Progenitor cell of endocrine pancreas (in vitro differentiated cells): Measurements from ENCODE around the gene EFEMP2. TPM values are rescaled to one million over a fixed set of nuclear protein-coding genes. Genes with fewer than 3 reads are reported as not detected.

Experiments
- DNase-seq: peaks from one replicate; pipeline ENCODE4 v3.0.0; 2021; ENCODE audit warnings: low spot score; ENCODE audit not compliant: unreplicated experiment
- H3K27ac Mint-ChIP-seq: 2 replicates; pipeline ENCODE4 v1.8.0; 2021; ENCODE audit warnings: mild to moderate bottlenecking, moderate library complexity, mixed read lengths
- H3K27me3 Mint-ChIP-seq: 2 replicates; pipeline ENCODE4 v1.8.0; 2021; ENCODE audit warnings: mixed read lengths
- H3K36me3 Mint-ChIP-seq: 2 replicates; pipeline ENCODE4 v1.8.0; 2022; ENCODE audit warnings: mixed read lengths; ENCODE audit not compliant: insufficient read depth
- H3K4me1 Mint-ChIP-seq: 2 replicates; pipeline ENCODE4 v1.8.0; 2021; ENCODE audit warnings: low read depth, mixed read lengths
- H3K4me3 Mint-ChIP-seq: 2 replicates; pipeline ENCODE4 v1.8.0; 2021; ENCODE audit warnings: low read depth, mild to moderate bottlenecking, moderate library complexity, mixed read lengths
- H3K9me3 Mint-ChIP-seq: 2 replicates; pipeline ENCODE4 v1.8.0; 2021; ENCODE audit warnings: low read depth, mixed read lengths
- total RNA-seq: library from RNA; stranded (reverse); gene quantifications from 2 replicates; pipeline ENCODE4 v1.2.1, GENCODE V29; 2021
- TF ChIP-seq, protein P1 (sequence below): fragments of 200-600 bp; sonication (generic); IDR thresholded peaks from one replicate; pipeline ENCODE4 v1.5.0; 2021; ENCODE audit warnings: antibody characterized with exemption, mild to moderate bottlenecking; ENCODE audit not compliant: unreplicated experiment

Gene EFEMP2
- total RNA-seq, 1 donor from 2014 or later, result 90.5 TPM

DNA sequence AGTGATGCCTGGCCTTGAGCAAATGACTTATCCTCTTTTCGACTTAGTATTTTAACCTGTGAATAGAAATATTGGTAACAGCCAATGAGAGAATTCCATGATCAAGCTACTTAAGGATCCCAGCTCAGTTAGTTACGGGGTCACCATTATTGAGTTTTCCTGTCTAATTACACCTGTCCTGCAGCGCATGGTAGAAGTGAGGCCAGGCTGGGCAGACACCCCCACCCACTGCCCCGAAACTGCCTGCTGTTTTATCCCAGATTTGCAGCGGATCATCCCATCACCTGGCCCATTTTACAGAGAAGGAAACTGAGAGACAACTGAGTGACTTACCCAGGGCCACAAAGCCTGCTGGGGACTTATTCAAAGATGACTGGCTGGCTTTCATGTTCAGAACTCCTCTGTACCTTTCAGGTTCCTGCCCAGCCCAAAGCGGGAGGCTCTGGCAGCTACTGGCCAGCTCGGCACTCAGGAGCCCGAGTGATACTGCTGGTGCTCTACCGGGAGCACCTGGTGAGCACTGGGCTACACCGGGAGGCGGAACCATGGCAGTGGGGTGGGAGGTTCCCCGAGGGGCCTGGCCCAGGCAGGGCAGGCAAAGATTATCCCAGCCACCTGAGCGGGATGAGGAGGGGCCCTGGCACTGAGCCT lies 10.9 kb downstream of the EFEMP2 start:
- Mint-ChIP-seq H3K4me1 (peaks cover 18% of the 10 kb centered on the region), H3K36me3 (peaks cover 9% of the 10 kb centered on the region), H3K9me3 (no peaks in the 10 kb centered on the region), H3K27me3 (no peaks in the 10 kb centered on the region), H3K27ac (no peak overlapping the region), H3K4me3 (peak overlapping the region; percentile 87)
- TF ChIP-seq, protein P1, sequence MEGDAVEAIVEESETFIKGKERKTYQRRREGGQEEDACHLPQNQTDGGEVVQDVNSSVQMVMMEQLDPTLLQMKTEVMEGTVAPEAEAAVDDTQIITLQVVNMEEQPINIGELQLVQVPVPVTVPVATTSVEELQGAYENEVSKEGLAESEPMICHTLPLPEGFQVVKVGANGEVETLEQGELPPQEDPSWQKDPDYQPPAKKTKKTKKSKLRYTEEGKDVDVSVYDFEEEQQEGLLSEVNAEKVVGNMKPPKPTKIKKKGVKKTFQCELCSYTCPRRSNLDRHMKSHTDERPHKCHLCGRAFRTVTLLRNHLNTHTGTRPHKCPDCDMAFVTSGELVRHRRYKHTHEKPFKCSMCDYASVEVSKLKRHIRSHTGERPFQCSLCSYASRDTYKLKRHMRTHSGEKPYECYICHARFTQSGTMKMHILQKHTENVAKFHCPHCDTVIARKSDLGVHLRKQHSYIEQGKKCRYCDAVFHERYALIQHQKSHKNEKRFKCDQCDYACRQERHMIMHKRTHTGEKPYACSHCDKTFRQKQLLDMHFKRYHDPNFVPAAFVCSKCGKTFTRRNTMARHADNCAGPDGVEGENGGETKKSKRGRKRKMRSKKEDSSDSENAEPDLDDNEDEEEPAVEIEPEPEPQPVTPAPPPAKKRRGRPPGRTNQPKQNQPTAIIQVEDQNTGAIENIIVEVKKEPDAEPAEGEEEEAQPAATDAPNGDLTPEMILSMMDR, result no peak
- DNase-seq, result no peak

DNA sequence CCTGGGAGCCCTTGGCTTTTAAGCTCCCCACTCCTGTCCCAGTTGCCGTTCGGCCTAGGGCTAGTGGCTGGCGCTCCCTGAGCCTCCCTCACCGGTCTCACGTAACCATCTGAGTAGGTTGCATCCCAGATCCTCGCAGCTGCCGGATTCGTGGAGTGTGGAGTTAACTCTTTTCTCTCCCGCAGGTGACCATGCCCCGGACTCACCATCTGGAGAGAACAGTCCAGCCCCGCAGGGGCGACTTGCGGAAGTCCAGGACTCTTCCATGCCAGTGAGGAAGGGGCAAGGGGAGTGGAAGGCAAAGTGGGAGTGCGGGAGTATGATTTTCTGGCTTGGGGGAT lies 11.5 kb downstream of the EFEMP2 start:
- H3K27ac Mint-ChIP-seq, result peak overlapping the region; percentile 95
- no peak for DNase-seq
- peaks cover 23% of the 10 kb centered on the region for H3K4me1 Mint-ChIP-seq
- H3K9me3 Mint-ChIP-seq, result no peaks in the 10 kb centered on the region
- no peaks in the 10 kb centered on the region for H3K27me3 Mint-ChIP-seq
- H3K4me3 Mint-ChIP-seq, result peak overlapping the region; percentile 87
- H3K36me3 Mint-ChIP-seq, result peaks cover 15% of the 10 kb centered on the region
- TF ChIP-seq, protein P1, result no peak

DNA sequence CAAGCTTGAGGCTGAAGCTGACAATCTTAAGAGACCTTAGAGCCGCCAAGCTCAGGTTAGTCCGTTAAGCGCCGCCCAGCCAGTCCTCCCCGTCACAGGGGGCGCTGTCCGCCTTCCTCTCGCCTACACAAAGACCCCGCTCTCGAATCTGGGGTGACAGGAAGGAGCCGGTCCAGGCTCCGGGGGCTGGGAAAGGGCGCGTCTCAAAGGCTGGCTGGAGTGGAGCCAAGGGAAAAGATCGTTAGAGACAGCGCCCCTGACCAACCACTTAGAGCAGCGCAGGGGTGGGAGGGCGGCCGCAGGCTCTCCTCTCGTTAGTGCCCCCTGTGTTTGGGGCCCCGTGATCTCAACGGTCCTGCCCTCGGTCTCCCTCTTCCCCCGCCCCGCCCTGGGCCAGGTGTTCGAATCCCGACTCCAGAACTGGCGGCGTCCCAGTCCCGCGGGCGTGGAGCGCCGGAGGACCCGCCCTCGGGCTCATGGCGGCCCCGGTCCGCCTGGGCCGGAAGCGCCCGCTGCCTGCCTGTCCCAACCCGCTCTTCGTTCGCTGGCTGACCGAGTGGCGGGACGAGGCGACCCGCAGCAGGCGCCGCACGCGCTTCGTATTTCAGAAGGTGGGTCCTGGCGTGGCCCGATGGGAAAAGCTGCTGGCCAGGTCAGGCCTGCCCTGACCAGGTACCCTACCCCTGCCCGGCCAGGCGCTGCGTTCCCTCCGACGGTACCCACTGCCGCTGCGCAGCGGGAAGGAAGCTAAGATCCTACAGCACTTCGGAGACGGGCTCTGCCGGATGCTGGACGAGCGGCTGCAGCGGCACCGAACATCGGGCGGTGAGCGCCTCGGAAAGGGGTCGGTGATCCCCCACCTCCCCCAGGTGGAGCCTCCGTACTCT lies 12.1 kb downstream of the EFEMP2 start, which contains the start of gene MUS81:
Gene MUS81 (plus strand): TSS at position 156 of the 887 bp plus-strand sequence. CDS start 321 bp downstream, at position 477.
- Mint-ChIP-seq H3K27me3 (no peaks in the 10 kb centered on the region), H3K4me3 (peak within 1 kb of the TSS; percentile 87), H3K36me3 (peaks cover 17% of the 10 kb centered on the region), H3K27ac (peak within 1 kb of the TSS; percentile 99), H3K4me1 (peaks cover 27% of the 10 kb centered on the region), H3K9me3 (no peaks in the 10 kb centered on the region)
- TF ChIP-seq, protein P1, result peak; percentile 91
- DNase-seq, result peak; percentile 93

DNA sequence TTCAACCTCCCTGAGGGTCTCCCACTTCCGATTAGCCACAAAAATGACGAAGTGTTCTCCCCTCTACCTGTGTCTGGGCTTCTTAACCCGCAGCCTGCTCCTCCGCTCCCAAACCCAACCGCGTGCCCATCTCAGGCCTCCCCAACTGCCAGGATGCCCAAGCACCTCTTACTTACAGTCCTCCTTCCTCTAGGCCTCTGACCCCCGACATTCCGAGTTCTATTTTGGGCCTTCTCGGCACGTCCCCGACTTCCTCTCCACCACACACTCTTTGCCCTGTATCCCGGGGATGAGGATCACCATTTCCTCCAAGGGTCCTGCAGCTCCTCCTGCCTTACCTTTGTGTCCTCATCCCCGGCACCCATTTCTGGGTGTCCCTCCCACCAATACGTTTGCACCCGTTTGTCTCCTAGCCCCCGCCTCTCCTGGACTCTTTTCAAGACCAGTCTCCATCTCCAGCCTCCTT lies 12.8 kb downstream of the EFEMP2 start:
- H3K4me3 Mint-ChIP-seq, result peak overlapping the region; percentile 87
- no peaks in the 10 kb centered on the region for H3K9me3 Mint-ChIP-seq

More for the DNA sequence above, 12.8 kb downstream of the EFEMP2 start:
- peak overlapping the region; percentile 99 for H3K27ac Mint-ChIP-seq
- TF ChIP-seq, protein P1, result no peak
- peaks cover 15% of the 10 kb centered on the region for H3K36me3 Mint-ChIP-seq
- H3K4me1 Mint-ChIP-seq, result peaks cover 27% of the 10 kb centered on the region
- no peak for DNase-seq
- no peaks in the 10 kb centered on the region for H3K27me3 Mint-ChIP-seq
